Kidney epithelial cell (primary cell): Measurements from ENCODE around the gene CNIH3. TPM values are rescaled to one million over a fixed set of nuclear protein-coding genes. Genes with fewer than 3 reads are reported as not detected.

ENCODE experiments used
- DNase-seq: peaks from one replicate; pipeline ENCODE4 v3.0.0-alpha.2; 2010; ENCODE audit warnings: low read depth
- H3K27me3 ChIP-seq: 2 replicates; pipeline ENCODE4 v1.6.0; 2011; ENCODE audit warnings: low read length; ENCODE audit not compliant: control insufficient read depth, insufficient read depth
- H3K36me3 ChIP-seq: 2 replicates; pipeline ENCODE4 v1.5.1; 2011; ENCODE audit warnings: low read length; ENCODE audit not compliant: control insufficient read depth, insufficient read depth
- H3K4me3 ChIP-seq: 2 replicates; pipeline ENCODE4 v1.5.1; 2011; ENCODE audit warnings: low read depth, mild to moderate bottlenecking, control low read depth, low read length
- total RNA-seq: library from RNA; depleted of rRNA; stranded (reverse); fragments of >200 nt; gene quantifications from 2 replicates; pipeline ENCODE4 v1.2.3, GENCODE V29; 2015
- TF ChIP-seq, protein P1 (sequence below): IDR thresholded peaks from 2 replicates; pipeline ENCODE4 v1.5.1; 2011; ENCODE audit warnings: mild to moderate bottlenecking, moderate library complexity, low read length, control low read depth, inconsistent platforms; ENCODE audit not compliant: insufficient read depth, poor library complexity, severe bottlenecking

Gene CNIH3
- total RNA-seq, 1 donor from 2014 or later = 4.2 TPM

- H3K27me3 ChIP-seq = no peaks in the 10 kb centered on the region
- TF ChIP-seq, protein P1, sequence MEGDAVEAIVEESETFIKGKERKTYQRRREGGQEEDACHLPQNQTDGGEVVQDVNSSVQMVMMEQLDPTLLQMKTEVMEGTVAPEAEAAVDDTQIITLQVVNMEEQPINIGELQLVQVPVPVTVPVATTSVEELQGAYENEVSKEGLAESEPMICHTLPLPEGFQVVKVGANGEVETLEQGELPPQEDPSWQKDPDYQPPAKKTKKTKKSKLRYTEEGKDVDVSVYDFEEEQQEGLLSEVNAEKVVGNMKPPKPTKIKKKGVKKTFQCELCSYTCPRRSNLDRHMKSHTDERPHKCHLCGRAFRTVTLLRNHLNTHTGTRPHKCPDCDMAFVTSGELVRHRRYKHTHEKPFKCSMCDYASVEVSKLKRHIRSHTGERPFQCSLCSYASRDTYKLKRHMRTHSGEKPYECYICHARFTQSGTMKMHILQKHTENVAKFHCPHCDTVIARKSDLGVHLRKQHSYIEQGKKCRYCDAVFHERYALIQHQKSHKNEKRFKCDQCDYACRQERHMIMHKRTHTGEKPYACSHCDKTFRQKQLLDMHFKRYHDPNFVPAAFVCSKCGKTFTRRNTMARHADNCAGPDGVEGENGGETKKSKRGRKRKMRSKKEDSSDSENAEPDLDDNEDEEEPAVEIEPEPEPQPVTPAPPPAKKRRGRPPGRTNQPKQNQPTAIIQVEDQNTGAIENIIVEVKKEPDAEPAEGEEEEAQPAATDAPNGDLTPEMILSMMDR = no peak
- DNase-seq = no peak
- H3K4me3 ChIP-seq = no peak overlapping the region
- no peaks in the 10 kb centered on the region for H3K36me3 ChIP-seq
Measured at GRCh38 chr1:224773646-224774045, 157.5 kb downstream of the CNIH3 start.

GRCh38 chr1:224774378-224774777 lies 158.3 kb downstream of the CNIH3 start:
- TF ChIP-seq, protein P1 = no peak
- H3K4me3 ChIP-seq = no peak overlapping the region
- no peak for DNase-seq

GRCh38 chr1:224777180-224777579 lies 161.1 kb downstream of the CNIH3 start:
- H3K36me3 ChIP-seq = no peaks in the 10 kb centered on the region
- no peak overlapping the region for H3K4me3 ChIP-seq
- DNase-seq = no peak

More at GRCh38 chr1:224774378-224774777, 158.3 kb downstream of the CNIH3 start:
- Histone ChIP-seq H3K36me3 (no peaks in the 10 kb centered on the region), H3K27me3 (no peaks in the 10 kb centered on the region)

GRCh38 chr1:224779536-224779935 lies 163.4 kb downstream of the CNIH3 start:
- Histone ChIP-seq H3K27me3 (no peaks in the 10 kb centered on the region), H3K4me3 (no peak overlapping the region), H3K36me3 (no peaks in the 10 kb centered on the region)
- TF ChIP-seq, protein P1 = no peak
- no peak for DNase-seq

More at GRCh38 chr1:224777180-224777579, 161.1 kb downstream of the CNIH3 start:
- no peaks in the 10 kb centered on the region for H3K27me3 ChIP-seq
- TF ChIP-seq, protein P1 = no peak

GRCh38 chr1:224780736-224781135 lies 164.6 kb downstream of the CNIH3 start:
- Histone ChIP-seq H3K4me3 (no peak overlapping the region), H3K36me3 (no peaks in the 10 kb centered on the region), H3K27me3 (no peaks in the 10 kb centered on the region)
- DNase-seq = no peak
- TF ChIP-seq, protein P1 = no peak

- no peak for DNase-seq
- Histone ChIP-seq H3K36me3 (no peaks in the 10 kb centered on the region), H3K4me3 (no peak overlapping the region), H3K27me3 (no peaks in the 10 kb centered on the region)
- TF ChIP-seq, protein P1 = no peak
Measured at GRCh38 chr1:224781800-224782199, 165.7 kb downstream of the CNIH3 start.
